Tibial nerve (tissue), 4 donors: ENCODE data around the gene ROBO2. TPM values are rescaled to one million over a fixed set of nuclear protein-coding genes. Genes with fewer than 3 reads are reported as not detected.

ENCODE experiments used
- DNase-seq, 2 donors: peaks; one replicate each; pipeline ENCODE4 v3.0.0-alpha.2; 2019; ENCODE audit warnings: low spot score in 2 of 2
- H3K27ac ChIP-seq, 4 donors: fragments of 200-600 bp; sonication (generic) in 3 of 4; one replicate each; pipeline ENCODE4 v1.5.1; 2017 to 2019; ENCODE audit warnings: mild to moderate bottlenecking in 1 of 4
- H3K27me3 ChIP-seq, 2 donors: fragments of 200-600 bp; sonication (generic) in 1 of 2; one replicate each; pipeline versions ENCODE4 v1.5.1 to v1.6.0; 2017 to 2019
- H3K36me3 ChIP-seq, 3 donors: fragments of 200-600 bp; sonication (generic); one replicate each; pipeline ENCODE4 v1.5.1; 2018 to 2019
- H3K4me1 ChIP-seq, 4 donors: fragments of 200-600 bp; sonication (generic) in 3 of 4; one replicate each; pipeline ENCODE4 v1.5.1; 2017 to 2019
- H3K4me3 ChIP-seq, 4 donors: fragments of 200-600 bp; sonication (generic) in 3 of 4; one replicate each; pipeline ENCODE4 v1.5.1; 2017 to 2019; ENCODE audit warnings: mild to moderate bottlenecking in 1 of 4, moderate library complexity in 1 of 4
- H3K9me3 ChIP-seq, 4 donors: fragments of 200-600 bp; sonication (generic) in 3 of 4; one replicate each; pipeline ENCODE4 v1.5.1; 2017 to 2019
- CTCF ChIP-seq, 5 experiments: fragments of 200-600 bp in 3 of 5; fragments of 450-650 bp in 2 of 5; sonication (generic) in 3 of 5; IDR thresholded peaks; one replicate each; pipeline ENCODE4 v1.5.1; 2016 to 2019; ENCODE audit warnings: antibody characterized with exemption in 5 of 5, mild to moderate bottlenecking in 3 of 5, moderate library complexity in 2 of 5
- EP300 ChIP-seq, 2 donors: sonication (generic); formaldehyde crosslinking; IDR thresholded peaks; one replicate each; pipeline ENCODE4 v1.6.1; 2017; ENCODE audit warnings: antibody characterized with exemption in 2 of 2, mild to moderate bottlenecking in 1 of 2
- POLR2A ChIP-seq, 2 donors: fragments of 450-650 bp; IDR thresholded peaks; one replicate each; pipeline ENCODE4 v1.6.1; 2017; ENCODE audit warnings: antibody characterized with exemption in 2 of 2, mild to moderate bottlenecking in 2 of 2, moderate library complexity in 2 of 2
- WGBS, 2 donors: methylation state at CpG; one replicate each; pipeline ENCODE4 v1.1.5; 2018; 5-methylcytosine and 5-hydroxymethylcytosine counted together
- total RNA-seq, 4 donors: library from RNA; depleted of rRNA; stranded (reverse); fragments of >200 nt; gene quantifications; one replicate each; pipeline ENCODE4 v1.1.0, GENCODE V29; 2016

Gene ROBO2
- total RNA-seq, 4 donors from 2014 or later, result 0.30 to 4.4 (median 1.9) TPM

DNA sequence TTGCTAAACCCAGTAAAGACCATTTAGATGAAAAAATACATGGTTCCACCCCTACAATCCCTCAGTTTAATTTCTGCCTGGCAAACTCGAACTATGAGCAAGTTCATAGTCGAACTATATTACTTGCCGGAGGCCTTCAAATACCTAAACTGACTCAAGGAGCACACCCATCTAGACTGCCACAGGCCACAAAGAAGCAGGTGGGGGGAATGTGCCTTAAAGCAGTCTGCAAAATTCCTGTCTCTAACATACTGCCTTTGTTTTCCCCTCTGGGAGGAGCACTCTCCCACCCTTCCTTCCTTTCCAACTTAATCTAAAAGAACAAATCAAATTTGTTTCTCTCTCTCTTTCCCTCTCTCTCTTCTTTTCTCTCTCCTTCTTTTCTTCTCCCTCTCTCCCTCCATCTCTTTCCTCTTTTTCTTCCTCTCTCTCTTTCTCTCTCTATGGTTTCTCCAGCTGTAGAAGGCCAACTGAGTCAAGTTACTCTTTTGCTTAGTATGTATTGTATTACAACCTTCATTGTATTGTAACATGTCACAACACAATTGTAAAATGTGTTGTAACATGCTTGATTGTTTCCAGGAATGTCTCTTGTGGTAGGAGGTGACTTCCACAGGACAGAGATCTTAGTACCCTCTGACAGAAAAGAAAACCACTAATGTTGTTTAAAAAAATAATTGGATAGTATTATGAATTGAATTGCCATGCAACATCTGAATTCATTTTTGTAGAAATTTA, 496.3 kb downstream of the ROBO2 start:
- WGBS, 2 donors, result 84 to 92% methylated on average over 3 of the region's 3 CpGs
- H3K27ac ChIP-seq, result no peak overlapping the region
- H3K27me3 ChIP-seq, result no peaks in the 10 kb centered on the region
- no peak overlapping the region for H3K4me3 ChIP-seq
- H3K36me3 ChIP-seq, result no peaks in the 10 kb centered on the region
- TF ChIP-seq POLR2A (IDR thresholded peaks at IDR 0.05) (no peak), EP300 (IDR thresholded peaks at IDR 0.05) (no peak), CTCF (IDR thresholded peaks at IDR 0.05) (no peak)
- DNase-seq, result no peak
- H3K9me3 ChIP-seq, result peaks cover 0 to 5% (median 0%) of the 10 kb centered on the region in 4 donors
- H3K4me1 ChIP-seq, result no peaks in the 10 kb centered on the region

DNA sequence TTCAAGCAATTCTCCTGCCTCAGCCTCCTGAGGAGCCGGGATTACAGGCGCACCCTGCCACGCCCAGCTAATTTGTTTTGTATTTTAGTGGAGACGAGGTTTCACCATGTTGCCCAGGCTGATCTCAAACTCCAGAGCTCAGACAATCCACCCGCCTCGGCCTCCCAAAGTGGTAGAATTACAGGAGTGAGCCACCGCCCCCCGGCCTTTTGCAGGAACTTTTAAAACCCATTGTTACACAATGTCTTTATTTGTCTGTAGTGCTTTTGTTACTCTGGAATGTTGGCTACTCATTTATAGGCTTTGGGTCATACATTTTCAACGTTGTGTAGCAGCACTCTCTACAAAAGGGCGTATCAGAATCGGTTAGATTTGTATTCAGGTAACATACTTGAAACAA, 499.1 kb downstream of the ROBO2 start:
- 86 to 94% methylated on average over 11 of the region's 11 CpGs for WGBS, 2 donors
- no peaks in the 10 kb centered on the region for H3K9me3 ChIP-seq
- no peak for TF ChIP-seq CTCF (IDR thresholded peaks at IDR 0.05)
- no peak for TF ChIP-seq EP300 (IDR thresholded peaks at IDR 0.05)
- TF ChIP-seq POLR2A (IDR thresholded peaks at IDR 0.05), result no peak

DNA sequence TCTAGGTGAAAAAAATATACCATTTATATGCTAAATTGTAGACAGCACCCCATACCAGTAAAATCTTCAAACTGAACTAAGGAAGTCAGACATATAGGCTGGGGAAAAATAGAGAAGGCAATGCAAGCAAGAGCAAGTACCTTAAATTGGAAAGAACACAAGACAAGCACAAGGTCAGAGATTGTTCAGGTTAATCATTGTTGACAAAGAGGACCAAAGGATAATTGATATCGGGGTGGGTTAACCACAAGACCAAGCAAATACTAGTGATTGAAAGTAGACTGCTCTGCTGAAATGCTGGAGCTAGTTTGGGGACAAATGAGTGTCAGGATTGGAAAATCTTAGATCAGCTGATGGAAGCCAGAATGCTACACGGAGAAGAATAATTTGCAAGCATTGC, 499.8 kb downstream of the ROBO2 start:
- H3K36me3 ChIP-seq, result no peaks in the 10 kb centered on the region
- TF ChIP-seq POLR2A (IDR thresholded peaks at IDR 0.05) (no peak), CTCF (IDR thresholded peaks at IDR 0.05) (no peak), EP300 (IDR thresholded peaks at IDR 0.05) (no peak)
- H3K27me3 ChIP-seq, result no peaks in the 10 kb centered on the region
- DNase-seq, result no peak
- H3K27ac ChIP-seq, result no peak overlapping the region
- no peaks in the 10 kb centered on the region for H3K9me3 ChIP-seq
- WGBS, 2 donors, result 84 to 97% methylated on average over 2 of the region's 2 CpGs
- no peaks in the 10 kb centered on the region for H3K4me1 ChIP-seq
- no peak overlapping the region for H3K4me3 ChIP-seq

More for the DNA sequence above, 499.1 kb downstream of the ROBO2 start:
- no peaks in the 10 kb centered on the region for H3K27me3 ChIP-seq
- H3K27ac ChIP-seq, result no peak overlapping the region
- no peak overlapping the region for H3K4me3 ChIP-seq
- H3K36me3 ChIP-seq, result no peaks in the 10 kb centered on the region
- no peaks in the 10 kb centered on the region for H3K4me1 ChIP-seq
- no peak for DNase-seq

DNA sequence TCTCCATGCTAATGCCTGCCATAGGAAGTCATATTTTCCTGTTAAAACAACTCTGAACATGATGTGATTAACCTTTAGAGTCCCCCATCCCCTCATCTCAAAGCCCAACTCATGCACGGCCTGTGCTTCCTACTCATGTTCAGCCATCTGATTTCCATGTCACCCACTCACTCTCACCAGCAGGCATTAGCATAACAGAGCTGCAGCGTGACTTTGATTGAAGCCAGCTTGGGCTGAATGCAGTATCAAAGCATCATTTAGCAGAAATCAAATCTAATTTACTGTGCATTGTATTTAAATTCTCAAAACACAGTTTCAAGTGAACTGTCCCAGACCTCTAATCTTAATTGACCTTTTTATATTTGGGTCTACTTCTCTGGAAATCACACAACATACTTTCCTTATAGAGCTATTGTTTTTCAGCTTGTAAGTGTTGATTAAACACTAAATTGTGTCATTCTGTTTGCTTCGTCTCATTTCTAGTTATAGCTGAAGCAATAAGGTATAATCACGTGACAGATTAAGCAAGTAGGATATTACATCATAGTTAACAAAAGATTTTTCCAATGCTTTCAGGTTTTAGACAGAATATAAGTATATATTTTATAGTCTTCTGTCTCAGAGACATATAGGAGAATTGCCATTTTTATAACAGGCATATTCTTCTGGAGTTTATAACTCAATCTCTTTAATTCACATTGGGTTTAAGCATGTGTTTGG, 501.5 kb downstream of the ROBO2 start:
- Histone ChIP-seq H3K27me3 (no peaks in the 10 kb centered on the region), H3K9me3 (no peaks in the 10 kb centered on the region), H3K36me3 (no peaks in the 10 kb centered on the region), H3K4me3 (no peak overlapping the region), H3K27ac (no peak overlapping the region), H3K4me1 (no peaks in the 10 kb centered on the region)
- no peak for TF ChIP-seq POLR2A (IDR thresholded peaks at IDR 0.05)
- no peak for TF ChIP-seq EP300 (IDR thresholded peaks at IDR 0.05)
- no peak for TF ChIP-seq CTCF (IDR thresholded peaks at IDR 0.05)
- no peak for DNase-seq
- 53% methylated on average over 4 of the region's 4 CpGs for WGBS, 2 donors

DNA sequence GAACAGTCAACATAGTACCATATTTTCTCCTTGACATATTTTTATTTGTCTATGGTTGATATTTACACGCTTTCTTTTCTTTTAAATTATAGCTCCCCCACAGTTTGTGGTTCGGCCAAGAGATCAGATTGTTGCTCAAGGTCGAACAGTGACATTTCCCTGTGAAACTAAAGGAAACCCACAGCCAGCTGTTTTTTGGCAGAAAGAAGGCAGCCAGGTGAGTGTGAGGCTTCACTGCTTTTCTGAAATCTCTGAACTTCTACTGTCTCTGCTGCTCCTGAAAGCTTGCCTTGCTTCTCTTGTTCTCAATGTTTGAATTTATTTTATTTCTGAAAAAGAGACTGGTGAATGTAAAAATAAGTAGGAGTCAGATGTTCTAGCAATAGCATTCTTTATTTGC, 506.3 kb downstream of the ROBO2 start:
- H3K4me3 ChIP-seq, result no peak overlapping the region
- WGBS, 2 donors, result 72 to 82% methylated on average over 3 of the region's 3 CpGs
- DNase-seq, result no peak

More for the DNA sequence above, 506.3 kb downstream of the ROBO2 start:
- H3K9me3 ChIP-seq, result no peaks in the 10 kb centered on the region
- no peaks in the 10 kb centered on the region for H3K36me3 ChIP-seq
- no peaks in the 10 kb centered on the region for H3K4me1 ChIP-seq
- TF ChIP-seq EP300 (IDR thresholded peaks at IDR 0.05), result no peak
- TF ChIP-seq POLR2A (IDR thresholded peaks at IDR 0.05), result no peak
- no peak for TF ChIP-seq CTCF (IDR thresholded peaks at IDR 0.05)
- H3K27me3 ChIP-seq, result no peaks in the 10 kb centered on the region
- H3K27ac ChIP-seq, result no peak overlapping the region
